Muscle of back (tissue), 13 donors: ENCODE measurements around the gene C3orf62. TPM values are rescaled to one million over a fixed set of nuclear protein-coding genes. Genes with fewer than 3 reads are reported as not detected.

Experiments
- DNase-seq, 3 donors: peaks; one replicate each; pipeline versions ENCODE4 v3.0.0 to v3.0.0-alpha.2; 2013
- long read RNA-seq, 9 donors: transcript quantifications; one replicate each; lab custom pipeline, GENCODE V29; 2026
- polyA plus RNA-seq, 10 donors: library from polyadenylated mRNA; unstranded; fragments of 120-200 nt; gene quantifications; one replicate each; pipeline ENCODE4 v1.2.1, GENCODE V29; 2013; ENCODE audit not compliant: insufficient read length in 10 of 10

Gene C3orf62
- polyA plus RNA-seq = 10 to 100 TPM in 2 of 10 donors, 1 to 10 TPM in 8; 4.2 to 15.5 (median 7.3) TPM
- long read RNA-seq, donor 1, full-length matches to known transcripts = 1 of 1 reads
- long read RNA-seq, donor 1, partial matches to known transcripts = 0 of 1 reads
- long read RNA-seq, donor 1, other reads (novel, unspliced or antisense) = 0 of 1 reads
- long read RNA-seq, donor 2 = 0 reads
- long read RNA-seq, donor 3 = 0 reads
- long read RNA-seq, donor 4, partial matches to known transcripts = 0 of 1 reads
- long read RNA-seq, donor 4, other reads (novel, unspliced or antisense) = 0 of 1 reads
- long read RNA-seq, donor 5 = 0 reads
- long read RNA-seq, donor 6, full-length matches to known transcripts = 2 of 2 reads
- long read RNA-seq, donor 6, partial matches to known transcripts = 0 of 2 reads
- long read RNA-seq, donor 6, other reads (novel, unspliced or antisense) = 0 of 2 reads
- long read RNA-seq, donor 7, full-length matches to known transcripts = 1 of 1 reads
- long read RNA-seq, donor 7, partial matches to known transcripts = 0 of 1 reads
- long read RNA-seq, donor 7, other reads (novel, unspliced or antisense) = 0 of 1 reads
- long read RNA-seq, donor 8, full-length matches to known transcripts = 1 of 1 reads
- long read RNA-seq, donor 8, partial matches to known transcripts = 0 of 1 reads
- long read RNA-seq, donor 8, other reads (novel, unspliced or antisense) = 0 of 1 reads
- long read RNA-seq, donor 9 = 0 reads

GRCh38 chr3:49276475-49277382 lies at the start of gene C3orf62:
Gene C3orf62 (minus strand): TSS chr3:49277232. CDS start chr3:49276872, 360 bp downstream.
- DNase-seq = peak; percentile 78 to 96 (median 90)

DNA sequence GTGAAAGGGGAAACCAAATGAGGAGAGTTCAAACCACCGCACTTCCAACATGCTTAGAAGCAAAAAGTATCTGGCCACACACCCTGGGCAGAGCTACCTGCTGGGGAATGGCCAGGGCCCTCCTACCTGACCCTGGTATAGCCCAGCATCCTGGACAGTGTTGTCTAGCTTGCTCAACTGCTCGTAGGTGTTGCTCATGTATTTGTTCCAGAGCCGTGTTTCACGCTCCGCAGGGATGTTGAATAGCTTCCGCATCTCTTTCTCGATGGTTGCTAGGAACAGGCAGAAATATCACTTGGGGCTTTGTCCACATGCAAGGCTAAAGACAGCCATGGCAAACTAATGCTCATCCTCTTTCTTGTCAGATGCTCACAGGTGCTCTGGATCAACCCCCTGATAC lies 47.7 kb upstream of the C3orf62 start:
- DNase-seq = no peak

DNA sequence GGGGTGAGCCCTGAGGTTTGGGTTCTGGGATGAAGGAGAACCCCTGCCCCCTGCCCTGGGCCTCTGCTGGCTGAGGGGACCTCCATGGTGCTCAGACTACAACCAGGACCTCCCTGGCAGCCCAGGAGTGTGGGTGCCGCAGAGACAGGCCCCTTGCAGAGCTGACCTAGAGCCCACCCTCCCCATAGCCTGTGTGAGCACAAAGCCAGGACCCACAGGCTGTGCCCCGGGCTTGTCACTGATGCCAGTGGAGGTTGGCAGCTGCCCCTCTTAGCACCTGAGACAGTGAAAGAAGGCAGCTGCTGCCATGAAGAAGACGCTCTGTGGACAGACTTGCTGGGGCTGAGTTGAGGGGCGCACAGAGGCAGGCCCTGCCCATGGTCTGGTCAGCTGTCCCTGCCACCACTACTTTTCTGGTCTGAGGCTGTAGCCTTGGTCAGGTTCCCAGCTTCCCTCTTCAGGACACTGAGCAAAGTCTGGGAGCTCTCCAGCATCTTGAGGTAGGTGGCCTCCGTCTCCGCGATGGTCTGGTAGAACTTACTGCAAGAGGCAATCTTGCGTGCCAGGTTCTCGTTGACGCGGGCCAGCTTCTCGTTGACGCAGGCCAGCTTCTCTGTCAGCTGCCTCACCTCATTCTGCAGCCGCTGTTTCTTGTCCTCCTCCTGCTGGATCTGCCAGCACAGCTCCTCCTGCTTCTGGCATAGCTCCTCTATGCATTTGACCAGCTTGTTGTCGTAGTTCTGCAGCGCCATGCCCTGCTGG lies 39.8 kb upstream of the C3orf62 start:
- DNase-seq = no peak

- no peak for DNase-seq
These were observed 37.1 kb upstream of the C3orf62 start for GRCh38 chr3:49313896-49314688.

- DNase-seq = no peak
These were observed 34.3 kb upstream of the C3orf62 start for GRCh38 chr3:49311283-49311682.

- DNase-seq = no peak
These were observed 33.6 kb upstream of the C3orf62 start for GRCh38 chr3:49310677-49311076.

DNA sequence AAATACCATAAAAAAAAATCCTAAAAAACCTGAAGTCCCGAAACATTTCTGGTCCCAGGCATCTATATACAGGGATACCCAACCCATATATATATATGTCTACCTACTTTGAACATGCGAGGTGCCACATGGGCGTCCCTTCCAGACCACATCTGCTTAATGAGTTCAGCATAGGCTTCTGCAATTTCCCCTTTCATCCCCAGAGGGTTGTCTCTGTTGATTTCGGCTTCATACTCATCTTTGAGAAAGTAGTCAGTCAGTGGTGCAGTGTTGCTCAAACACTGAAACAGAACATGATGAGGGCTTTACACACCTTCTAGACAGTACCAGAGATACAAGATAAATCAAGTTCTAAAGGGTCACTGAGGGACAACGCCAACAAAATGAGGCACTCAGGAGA lies 28.6 kb upstream of the C3orf62 start:
- DNase-seq = no peak

DNA sequence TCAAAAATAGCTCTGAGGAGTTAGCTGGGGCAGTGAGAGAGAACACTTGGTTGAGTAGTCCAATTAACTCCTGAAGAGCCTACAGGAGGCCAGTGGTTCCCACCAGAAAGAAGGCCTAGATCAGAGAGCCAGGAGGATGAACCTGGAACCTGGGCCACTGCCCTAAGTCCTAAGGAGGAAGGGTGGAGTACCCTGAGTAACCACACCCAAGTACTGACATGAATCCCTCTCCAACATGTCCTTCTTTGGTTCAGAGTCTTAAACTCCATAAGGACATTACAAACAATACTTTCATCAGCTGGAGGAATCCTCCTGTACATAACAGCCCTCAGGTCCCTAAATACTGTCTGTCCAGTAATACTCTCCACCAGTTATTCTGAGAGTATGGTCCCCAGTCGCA lies 25.6 kb upstream of the C3orf62 start:
- no peak for DNase-seq

- DNase-seq = no peak
These were observed 23.6 kb upstream of the C3orf62 start for GRCh38 chr3:49300595-49300994.

- DNase-seq = no peak
These were observed 21.5 kb upstream of the C3orf62 start for GRCh38 chr3:49298511-49298910.

- DNase-seq = peak in 2 of 3 donors; percentile 43 to 45
These were observed 19.9 kb upstream of the C3orf62 start for GRCh38 chr3:49296781-49297411.

- peak in 1 of 3 donors; percentile 52 for DNase-seq
These were observed 18.5 kb upstream of the C3orf62 start for GRCh38 chr3:49295489-49296058.

DNA sequence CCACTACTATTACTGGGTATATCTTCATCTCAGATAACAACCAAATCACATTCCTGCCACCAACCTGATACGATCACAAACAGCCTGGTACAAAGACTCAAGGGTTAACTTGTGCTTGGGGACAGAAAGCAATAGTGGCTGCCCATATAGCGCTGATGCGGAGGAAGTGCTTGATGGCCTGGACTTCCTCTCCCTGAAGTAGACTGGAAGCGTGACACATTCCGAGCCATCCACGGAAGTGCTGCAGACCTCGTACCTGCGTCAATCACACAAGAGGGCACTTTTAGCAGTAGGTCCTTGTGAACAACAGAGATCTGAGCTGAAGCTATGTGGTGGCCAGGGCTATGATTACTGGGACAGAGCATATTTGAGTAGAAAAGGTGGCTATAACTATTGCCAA lies 17.3 kb upstream of the C3orf62 start:
- no peak for DNase-seq

GRCh38 chr3:49283997-49284396 lies 7.0 kb upstream of the C3orf62 start:
- DNase-seq = no peak

GRCh38 chr3:49279376-49279775 lies 2.3 kb upstream of the C3orf62 start:
- DNase-seq = no peak

DNA sequence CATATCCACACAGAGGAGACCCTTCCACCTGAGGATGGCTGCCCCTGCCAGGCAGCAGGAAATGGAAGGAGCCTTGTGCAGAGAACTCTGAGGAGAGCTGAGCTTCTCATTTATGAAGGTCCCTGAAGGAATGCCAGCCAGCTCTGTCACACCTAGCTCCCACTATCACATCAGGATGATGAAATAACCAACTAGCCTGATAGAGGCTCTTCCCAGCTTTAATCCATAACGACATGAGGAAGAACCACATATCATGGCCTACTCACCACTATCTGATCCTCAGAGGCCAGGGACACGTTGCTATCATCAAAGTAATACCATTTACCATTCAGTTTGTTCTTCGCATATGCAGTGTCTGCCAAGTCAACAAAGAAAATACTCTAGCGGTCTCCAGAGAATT lies 1.5 kb upstream of the C3orf62 start:
- DNase-seq = no peak

- DNase-seq = peak in 1 of 3 donors; percentile 26
These were observed 347 bp upstream of the C3orf62 start for GRCh38 chr3:49277383-49277775.

DNA sequence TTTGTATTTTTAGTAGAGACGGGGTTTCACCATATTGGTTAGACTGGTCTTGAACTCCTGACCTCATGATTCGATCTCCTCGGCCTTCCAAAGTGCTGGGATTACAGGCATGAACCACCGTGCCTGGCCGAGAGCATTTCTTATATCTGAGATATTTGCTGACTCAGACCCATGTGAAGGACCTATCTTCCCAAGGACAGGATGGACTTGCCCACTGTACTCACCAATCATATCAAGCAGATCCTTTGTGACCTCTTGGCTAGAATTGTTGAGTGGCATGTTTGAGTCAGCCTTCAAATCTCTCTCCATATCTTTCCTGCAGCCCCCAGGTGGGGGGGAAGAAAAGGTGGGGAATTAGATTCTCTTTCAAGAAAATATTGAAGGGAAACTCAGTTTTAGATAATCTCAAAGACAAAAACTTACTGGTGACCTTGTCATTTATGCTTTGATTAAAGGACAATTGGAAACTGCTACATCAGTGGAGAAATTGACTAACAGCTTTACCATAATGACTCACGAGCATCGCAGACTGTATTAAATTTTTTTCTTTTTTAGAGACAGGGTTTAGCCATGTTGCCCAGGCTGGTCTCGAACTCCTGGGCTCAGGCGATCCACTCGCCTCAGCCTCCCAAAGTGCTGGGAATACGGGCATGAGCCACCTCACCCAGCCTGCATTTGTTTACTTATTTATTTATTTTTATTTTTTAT lies 3.1 kb downstream of the C3orf62 start:
- DNase-seq = no peak

DNA sequence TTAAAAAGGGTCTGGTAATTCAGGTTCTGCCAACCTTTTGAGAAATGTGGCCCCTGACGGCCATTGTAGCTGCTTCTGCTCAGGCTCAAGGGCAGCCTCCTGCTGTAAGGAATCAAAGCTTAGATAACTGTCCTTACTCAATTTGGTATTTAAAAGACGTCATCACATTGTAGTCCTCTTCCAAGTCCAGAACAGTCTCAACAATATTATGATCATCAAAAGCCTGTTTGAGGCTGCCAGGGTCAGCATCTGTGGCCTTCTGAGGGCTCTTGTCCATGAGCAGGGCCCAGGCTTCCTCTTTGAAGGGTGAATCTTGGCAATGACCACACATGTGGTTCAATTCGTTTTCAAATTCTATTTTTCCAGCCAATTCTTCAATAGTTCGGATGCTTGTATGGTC lies 6.0 kb downstream of the C3orf62 start:
- DNase-seq = no peak
